ENCODE measurements around the gene TSHZ1. TPM values are rescaled to one million over a fixed set of nuclear protein-coding genes. Genes with fewer than 3 reads are reported as not detected.

The TSHZ1 gene
- total and polyA plus RNA-seq, 2 experiments from 2014 or later, result 0.23 to 0.38 TPM

DNA sequence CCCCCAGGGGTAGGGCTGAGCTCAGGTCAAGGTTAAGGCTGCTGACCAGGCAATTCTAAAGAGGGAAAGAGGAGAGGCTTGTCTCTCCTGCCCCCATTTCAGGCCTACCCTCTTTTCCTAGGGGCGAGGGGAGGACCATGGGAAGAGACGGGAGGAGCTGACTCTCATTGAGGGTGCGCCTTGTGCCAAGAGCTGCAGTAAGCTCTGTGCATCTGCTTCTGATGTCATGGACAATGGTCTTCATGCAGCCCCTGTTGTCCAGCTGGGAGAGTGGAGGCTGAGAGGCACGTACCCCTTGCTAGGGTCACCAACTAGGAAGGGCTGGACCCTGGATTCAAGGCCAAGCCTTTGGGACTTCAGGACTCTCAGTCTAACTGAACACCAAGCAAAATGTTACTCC lies 46.9 kb upstream of the TSHZ1 start (continued):
- TF ChIP-seq, protein P1, sequence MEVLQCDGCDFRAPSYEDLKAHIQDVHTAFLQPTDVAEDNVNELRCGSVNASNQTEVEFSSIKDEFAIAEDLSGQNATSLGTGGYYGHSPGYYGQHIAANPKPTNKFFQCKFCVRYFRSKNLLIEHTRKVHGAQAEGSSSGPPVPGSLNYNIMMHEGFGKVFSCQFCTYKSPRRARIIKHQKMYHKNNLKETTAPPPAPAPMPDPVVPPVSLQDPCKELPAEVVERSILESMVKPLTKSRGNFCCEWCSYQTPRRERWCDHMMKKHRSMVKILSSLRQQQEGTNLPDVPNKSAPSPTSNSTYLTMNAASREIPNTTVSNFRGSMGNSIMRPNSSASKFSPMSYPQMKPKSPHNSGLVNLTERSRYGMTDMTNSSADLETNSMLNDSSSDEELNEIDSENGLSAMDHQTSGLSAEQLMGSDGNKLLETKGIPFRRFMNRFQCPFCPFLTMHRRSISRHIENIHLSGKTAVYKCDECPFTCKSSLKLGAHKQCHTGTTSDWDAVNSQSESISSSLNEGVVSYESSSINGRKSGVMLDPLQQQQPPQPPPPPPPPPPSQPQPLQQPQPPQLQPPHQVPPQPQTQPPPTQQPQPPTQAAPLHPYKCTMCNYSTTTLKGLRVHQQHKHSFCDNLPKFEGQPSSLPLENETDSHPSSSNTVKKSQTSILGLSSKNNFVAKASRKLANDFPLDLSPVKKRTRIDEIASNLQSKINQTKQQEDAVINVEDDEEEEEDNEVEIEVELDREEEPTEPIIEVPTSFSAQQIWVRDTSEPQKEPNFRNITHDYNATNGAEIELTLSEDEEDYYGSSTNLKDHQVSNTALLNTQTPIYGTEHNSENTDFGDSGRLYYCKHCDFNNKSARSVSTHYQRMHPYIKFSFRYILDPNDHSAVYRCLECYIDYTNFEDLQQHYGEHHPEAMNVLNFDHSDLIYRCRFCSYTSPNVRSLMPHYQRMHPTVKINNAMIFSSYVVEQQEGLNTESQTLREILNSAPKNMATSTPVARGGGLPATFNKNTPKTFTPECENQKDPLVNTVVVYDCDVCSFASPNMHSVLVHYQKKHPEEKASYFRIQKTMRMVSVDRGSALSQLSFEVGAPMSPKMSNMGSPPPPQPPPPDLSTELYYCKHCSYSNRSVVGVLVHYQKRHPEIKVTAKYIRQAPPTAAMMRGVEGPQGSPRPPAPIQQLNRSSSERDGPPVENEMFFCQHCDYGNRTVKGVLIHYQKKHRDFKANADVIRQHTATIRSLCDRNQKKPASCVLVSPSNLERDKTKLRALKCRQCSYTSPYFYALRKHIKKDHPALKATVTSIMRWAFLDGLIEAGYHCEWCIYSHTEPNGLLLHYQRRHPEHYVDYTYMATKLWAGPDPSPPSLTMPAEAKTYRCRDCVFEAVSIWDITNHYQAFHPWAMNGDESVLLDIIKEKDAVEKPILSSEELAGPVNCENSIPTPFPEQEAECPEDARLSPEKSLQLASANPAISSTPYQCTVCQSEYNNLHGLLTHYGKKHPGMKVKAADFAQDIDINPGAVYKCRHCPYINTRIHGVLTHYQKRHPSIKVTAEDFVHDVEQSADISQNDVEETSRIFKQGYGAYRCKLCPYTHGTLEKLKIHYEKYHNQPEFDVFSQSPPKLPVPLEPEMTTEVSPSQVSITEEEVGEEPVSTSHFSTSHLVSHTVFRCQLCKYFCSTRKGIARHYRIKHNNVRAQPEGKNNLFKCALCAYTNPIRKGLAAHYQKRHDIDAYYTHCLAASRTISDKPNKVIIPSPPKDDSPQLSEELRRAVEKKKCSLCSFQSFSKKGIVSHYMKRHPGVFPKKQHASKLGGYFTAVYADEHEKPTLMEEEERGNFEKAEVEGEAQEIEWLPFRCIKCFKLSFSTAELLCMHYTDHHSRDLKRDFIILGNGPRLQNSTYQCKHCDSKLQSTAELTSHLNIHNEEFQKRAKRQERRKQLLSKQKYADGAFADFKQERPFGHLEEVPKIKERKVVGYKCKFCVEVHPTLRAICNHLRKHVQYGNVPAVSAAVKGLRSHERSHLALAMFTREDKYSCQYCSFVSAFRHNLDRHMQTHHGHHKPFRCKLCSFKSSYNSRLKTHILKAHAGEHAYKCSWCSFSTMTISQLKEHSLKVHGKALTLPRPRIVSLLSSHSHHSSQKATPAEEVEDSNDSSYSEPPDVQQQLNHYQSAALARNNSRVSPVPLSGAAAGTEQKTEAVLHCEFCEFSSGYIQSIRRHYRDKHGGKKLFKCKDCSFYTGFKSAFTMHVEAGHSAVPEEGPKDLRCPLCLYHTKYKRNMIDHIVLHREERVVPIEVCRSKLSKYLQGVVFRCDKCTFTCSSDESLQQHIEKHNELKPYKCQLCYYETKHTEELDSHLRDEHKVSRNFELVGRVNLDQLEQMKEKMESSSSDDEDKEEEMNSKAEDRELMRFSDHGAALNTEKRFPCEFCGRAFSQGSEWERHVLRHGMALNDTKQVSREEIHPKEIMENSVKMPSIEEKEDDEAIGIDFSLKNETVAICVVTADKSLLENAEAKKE (CRISPR knock-in tag; IDR thresholded peaks at IDR 0.05), result no peak
- TF ChIP-seq STAT1 (IDR thresholded peaks at IDR 0.05; ENCODE audit: unreplicated experiment), result no peak
- TF ChIP-seq, protein P2, sequence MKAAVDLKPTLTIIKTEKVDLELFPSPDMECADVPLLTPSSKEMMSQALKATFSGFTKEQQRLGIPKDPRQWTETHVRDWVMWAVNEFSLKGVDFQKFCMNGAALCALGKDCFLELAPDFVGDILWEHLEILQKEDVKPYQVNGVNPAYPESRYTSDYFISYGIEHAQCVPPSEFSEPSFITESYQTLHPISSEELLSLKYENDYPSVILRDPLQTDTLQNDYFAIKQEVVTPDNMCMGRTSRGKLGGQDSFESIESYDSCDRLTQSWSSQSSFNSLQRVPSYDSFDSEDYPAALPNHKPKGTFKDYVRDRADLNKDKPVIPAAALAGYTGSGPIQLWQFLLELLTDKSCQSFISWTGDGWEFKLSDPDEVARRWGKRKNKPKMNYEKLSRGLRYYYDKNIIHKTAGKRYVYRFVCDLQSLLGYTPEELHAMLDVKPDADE (IDR thresholded peaks at IDR 0.05), result no peak

DNA sequence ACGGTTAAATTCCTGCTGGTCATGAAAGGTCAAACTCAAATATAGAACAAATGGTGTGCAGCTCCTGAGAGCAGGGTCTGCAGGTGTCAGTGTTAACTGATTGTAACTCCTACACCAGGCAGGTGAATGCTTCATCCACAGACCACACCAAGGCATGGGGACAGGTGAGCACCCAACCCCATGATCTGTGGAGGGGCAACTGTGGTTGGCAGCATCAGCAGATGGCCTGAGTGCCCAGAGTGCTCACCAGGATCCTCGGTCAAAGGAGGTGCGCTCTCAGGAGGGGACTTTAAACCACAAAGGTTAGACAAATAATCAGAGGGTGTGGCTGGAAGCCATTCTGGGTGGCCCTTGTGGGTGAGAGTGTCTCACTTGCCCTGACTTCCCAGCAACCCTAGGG lies 46.1 kb upstream of the TSHZ1 start:
- Mint-ChIP-seq H3K9me3 (no peaks in the 10 kb centered on the region), H3K27ac (no peak overlapping the region), H3K4me1 (peaks cover 9% of the 10 kb centered on the region), H3K27me3 (ENCODE audit: insufficient read depth, low read depth, poor library complexity) (peaks cover 2% of the 10 kb centered on the region), H3K4me3 (no peak overlapping the region), H3K36me3 (ENCODE audit: low read depth) (no peaks in the 10 kb centered on the region; the same call in 2 of the 3 replicates)
- ATAC-seq (no peak), DNase-seq (ENCODE audit: low spot score) (no peak)
- Histone ChIP-seq H3K79me2 (replicated peaks; ENCODE audit: insufficient read depth) (no peaks in the 10 kb centered on the region), H4K20me1 (replicated peaks; ENCODE audit: insufficient read depth) (no peaks in the 10 kb centered on the region), H3K36me3 (ENCODE audit: insufficient read depth) (no peaks in the 10 kb centered on the region), H3K4me1 (ENCODE audit: insufficient read depth) (no peaks in the 10 kb centered on the region), H3K27me3 (ENCODE audit: insufficient read depth) (no peaks in the 10 kb centered on the region), H3K9me2 (ENCODE audit: insufficient read depth) (no peaks in the 10 kb centered on the region), H3F3A (replicated peaks; ENCODE audit: low read depth) (no peaks in the 10 kb centered on the region), H3K4me2 (no peak overlapping the region), H2AFZ (no peak overlapping the region), H3K27ac (ENCODE audit: low read depth) (no peak overlapping the region), H3K4me3 (no peak overlapping the region)
- TF ChIP-seq CREB1 (CRISPR knock-in tag; IDR thresholded peaks at IDR 0.05; ENCODE audit: low read depth) (no peak), NANOG (IDR thresholded peaks at IDR 0.05; ENCODE audit: borderline replicate concordance) (no peak), ZNF331 (CRISPR knock-in tag; IDR thresholded peaks at IDR 0.05; ENCODE audit: low read depth) (no peak), STAT1 (IDR thresholded peaks at IDR 0.05; ENCODE audit: unreplicated experiment) (no peak)

All from GM23338 (cell line).